IPS-15b (cell line): Measurements from ENCODE around the gene ADGRE1.
A peak's percentile ranks its signal among the peaks of the same experiment; 100 is the strongest.
"Not testable (repeated sequence)": the region's sequence is repeated elsewhere in the genome, so short reads cannot be mapped to it uniquely, and the experiment has no call there.

ENCODE experiments used
- H3K27me3 ChIP-seq: one replicate; pipeline ENCODE4 v1.6.1; 2013; ENCODE audit warnings: low read length; ENCODE audit not compliant: control insufficient read depth, insufficient read depth
- H3K36me3 ChIP-seq: one replicate; pipeline ENCODE4 v1.6.1; 2013; ENCODE audit warnings: low read length; ENCODE audit not compliant: control insufficient read depth, insufficient read depth
- H3K4me1 ChIP-seq: one replicate; pipeline ENCODE4 v1.6.1; 2013; ENCODE audit warnings: mild to moderate bottlenecking, low read length; ENCODE audit not compliant: control insufficient read depth, insufficient read depth
- H3K4me3 ChIP-seq: one replicate; pipeline ENCODE4 v1.5.1; 2013; ENCODE audit warnings: low read depth, low read length
- H3K9ac ChIP-seq: one replicate; pipeline ENCODE4 v1.6.1; 2013; ENCODE audit warnings: low read depth, mild to moderate bottlenecking, low read length
- H3K9me3 ChIP-seq: one replicate; pipeline ENCODE4 v1.6.1; 2013; ENCODE audit warnings: mild to moderate bottlenecking, low read length; ENCODE audit not compliant: control insufficient read depth, insufficient read depth

ADGRE1 gene

DNA sequence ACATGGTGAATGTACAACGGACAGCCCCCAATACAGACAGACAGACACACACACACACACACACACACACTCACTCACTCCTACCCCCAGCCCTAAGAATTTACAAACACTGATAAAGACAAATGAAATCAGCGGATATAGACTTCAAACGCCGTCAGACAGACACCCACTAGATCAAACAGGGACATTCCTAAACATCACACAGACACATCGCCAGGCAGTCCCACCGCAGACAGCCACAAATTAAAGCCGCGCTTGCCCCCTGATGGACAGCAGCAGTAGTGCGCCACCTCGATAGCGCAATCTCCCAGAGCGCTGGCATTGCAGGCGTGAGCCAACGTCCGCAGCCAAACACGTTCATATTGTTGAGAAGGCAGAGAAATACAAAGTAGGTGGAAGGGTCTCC is 24.7 kb upstream of the ADGRE1 start:
- no peaks in the 10 kb centered on the region for H3K27me3 ChIP-seq
- no peaks in the 10 kb centered on the region for H3K36me3 ChIP-seq
- peak overlapping the region; percentile 37 for H3K4me3 ChIP-seq
- H3K9me3 ChIP-seq, result no peaks in the 10 kb centered on the region
- H3K9ac ChIP-seq, result no peak overlapping the region
- H3K4me1 ChIP-seq, result no peaks in the 10 kb centered on the region

DNA sequence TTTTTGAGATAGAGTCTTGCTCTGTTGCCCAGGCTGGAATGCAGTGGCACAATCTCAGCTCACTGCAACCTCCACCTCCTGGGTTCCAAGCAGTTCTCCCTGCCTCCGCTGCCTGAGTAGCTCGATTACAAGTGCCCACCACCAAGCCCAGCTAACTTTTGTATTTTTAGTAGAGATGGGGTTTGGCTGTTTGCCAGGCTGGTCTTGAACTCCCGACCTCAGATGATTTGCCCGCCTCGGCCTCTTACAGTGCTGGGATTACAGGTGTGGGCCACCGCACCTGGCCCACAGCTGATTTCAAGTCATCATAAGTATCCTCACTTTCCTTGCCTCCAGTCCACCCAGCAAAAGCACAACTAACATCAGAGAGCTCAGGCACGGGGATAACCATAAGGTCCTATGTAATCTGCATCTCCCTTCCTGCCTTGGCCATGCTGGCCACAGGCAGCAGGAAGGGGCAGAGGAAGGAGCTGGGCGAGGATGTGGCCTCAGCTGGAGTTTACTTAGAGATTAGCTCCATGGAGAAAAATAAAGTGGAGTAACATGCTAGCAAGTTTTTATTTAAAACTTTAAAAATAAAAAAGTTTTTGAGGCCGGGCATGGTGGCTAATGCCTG is 22.9 kb upstream of the ADGRE1 start:
- Histone ChIP-seq H3K9me3 (no peaks in the 10 kb centered on the region), H3K9ac (no peak overlapping the region), H3K4me3 (no peak overlapping the region), H3K27me3 (no peaks in the 10 kb centered on the region), H3K36me3 (no peaks in the 10 kb centered on the region), H3K4me1 (no peaks in the 10 kb centered on the region)

DNA sequence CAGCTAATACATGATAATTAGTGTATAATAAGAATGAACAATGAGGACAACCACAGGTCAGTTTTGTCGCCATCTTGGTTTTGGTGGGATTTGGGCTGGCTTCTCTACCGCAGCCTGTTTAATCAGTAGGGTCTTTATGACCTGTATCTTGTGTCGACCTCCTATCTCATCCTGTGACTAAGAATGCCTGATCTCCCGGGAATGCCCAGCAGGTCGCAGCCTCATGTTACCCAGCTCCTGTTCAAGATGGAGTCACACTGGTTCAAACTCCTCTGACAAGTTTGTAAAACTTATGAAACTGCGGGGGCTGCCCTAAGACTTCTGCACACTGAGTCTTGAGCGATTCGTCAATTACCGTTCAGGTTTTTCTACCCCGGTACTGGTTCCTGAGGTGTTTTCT is 21.5 kb upstream of the ADGRE1 start:
- Histone ChIP-seq H3K27me3 (no peaks in the 10 kb centered on the region), H3K36me3 (no peaks in the 10 kb centered on the region), H3K4me1 (no peaks in the 10 kb centered on the region), H3K4me3 (no peak overlapping the region), H3K9ac (no peak overlapping the region), H3K9me3 (no peaks in the 10 kb centered on the region)

DNA sequence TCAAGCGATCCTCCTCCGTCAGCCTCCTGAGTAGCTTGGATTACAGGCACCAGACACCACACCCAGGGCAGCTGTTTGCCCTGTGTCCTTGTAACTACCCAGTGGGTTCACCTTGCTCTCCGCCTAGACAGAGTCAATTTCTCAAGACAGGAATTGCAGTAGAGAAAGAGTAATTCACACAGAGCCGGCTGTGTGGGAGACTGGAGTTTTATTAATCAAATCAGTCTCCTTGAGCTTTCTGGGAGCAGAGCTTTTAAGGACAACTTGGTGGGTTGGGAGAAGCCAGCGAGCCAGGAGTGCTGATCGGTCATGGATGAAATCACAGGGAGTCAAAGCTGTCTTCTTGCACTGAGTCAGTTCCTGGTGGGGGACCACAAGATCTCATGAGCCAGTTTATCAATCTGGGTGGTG is 20.6 kb upstream of the ADGRE1 start:
- no peaks in the 10 kb centered on the region for H3K4me1 ChIP-seq
- no peak overlapping the region for H3K4me3 ChIP-seq
- no peaks in the 10 kb centered on the region for H3K27me3 ChIP-seq
- H3K9ac ChIP-seq, result no peak overlapping the region
- H3K36me3 ChIP-seq, result no peaks in the 10 kb centered on the region
- H3K9me3 ChIP-seq, result no peaks in the 10 kb centered on the region

DNA sequence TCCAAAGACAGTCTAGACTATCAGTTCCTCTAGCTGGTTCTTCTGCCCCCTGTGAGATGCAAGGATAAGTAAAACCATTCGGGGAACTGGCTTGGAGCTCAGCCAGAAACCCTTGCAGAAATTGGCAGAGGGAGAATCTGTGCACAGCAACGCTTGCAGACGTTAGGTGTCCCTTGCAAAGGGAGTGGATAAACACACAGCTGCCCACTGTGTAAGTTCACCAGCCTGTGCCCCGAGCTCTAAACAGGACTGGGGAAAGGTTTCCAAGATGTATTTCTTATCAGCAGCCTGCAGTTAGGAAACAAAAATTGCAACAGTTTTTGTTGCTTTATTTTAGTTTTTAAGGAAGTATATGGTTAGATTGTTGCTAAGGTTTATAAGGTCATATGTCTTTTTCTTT is 19.0 kb upstream of the ADGRE1 start:
- Histone ChIP-seq H3K4me3 (no peak overlapping the region), H3K27me3 (no peaks in the 10 kb centered on the region), H3K4me1 (no peaks in the 10 kb centered on the region), H3K9me3 (no peaks in the 10 kb centered on the region), H3K36me3 (no peaks in the 10 kb centered on the region), H3K9ac (no peak overlapping the region)

DNA sequence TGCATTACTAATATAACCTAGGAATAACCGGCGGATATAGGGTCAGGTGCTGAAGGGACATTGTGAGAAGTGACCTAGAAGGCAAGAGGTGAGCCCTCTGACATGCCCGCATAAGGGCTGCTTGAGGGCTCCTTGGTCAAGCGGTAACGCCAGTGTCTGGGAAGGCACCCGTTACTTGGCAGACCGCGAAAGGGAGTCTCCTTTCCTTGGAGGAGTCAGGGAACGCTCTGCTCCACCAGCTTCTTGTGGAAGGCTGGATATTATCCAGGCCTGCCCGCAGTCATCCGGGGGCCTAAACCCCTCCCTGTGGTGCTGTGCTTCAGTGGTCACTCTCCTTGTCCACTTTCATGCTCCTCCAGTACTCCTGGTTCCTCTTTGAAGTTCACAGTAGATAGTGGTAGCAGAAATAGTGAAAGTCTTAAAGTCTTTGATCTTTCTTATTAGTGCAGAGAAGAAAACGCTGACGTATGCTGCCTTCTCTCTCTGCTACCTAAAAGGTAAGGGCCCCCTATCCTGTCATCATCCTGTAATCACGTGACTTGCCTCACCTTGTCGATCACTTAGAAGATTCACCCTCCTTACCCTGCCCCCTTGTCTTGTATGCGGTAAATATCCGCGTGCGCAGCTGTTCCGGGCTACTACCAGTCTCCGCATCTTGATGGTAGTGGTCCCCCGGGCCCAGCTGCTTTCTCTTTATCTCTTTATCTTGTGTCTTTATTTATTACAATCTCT is 18.1 kb upstream of the ADGRE1 start:
- not testable (repeated sequence) for H3K4me3 ChIP-seq, H3K4me1 ChIP-seq, H3K36me3 ChIP-seq, H3K9me3 ChIP-seq, H3K27me3 ChIP-seq, H3K9ac ChIP-seq

DNA sequence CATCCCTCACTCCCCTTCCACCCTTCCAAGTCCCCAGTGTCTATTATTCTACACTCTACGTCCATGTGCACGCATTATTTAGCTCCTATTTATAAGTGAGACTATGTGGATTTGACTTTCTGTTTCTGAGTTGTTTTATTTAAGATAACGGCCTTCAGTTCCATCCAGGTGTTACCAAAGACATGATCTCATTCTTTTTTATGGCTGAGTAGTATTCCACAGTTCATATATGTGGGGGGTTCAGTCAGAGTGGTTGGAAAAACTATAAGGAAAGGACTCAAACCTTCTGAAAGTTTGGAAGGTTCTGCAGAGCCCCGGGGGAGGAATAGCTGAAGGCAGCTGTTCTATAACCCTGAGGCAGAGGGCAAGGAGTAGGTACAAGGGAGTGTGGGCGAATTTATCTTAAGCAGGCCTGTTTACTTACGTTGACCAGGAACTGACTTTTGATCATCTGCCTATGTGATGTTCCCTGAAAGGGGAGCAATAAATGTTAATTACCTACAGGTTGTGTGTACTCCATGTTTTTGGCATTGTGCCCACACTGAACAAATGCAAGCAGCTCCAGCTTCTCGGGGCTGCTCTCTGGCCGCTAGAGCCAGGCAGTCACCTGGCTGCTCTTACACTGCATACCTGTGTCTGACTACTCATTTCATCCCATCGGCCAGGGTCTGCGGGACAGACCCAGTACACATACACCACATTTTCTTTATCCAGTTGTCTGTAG is 13.5 kb upstream of the ADGRE1 start:
- H3K9me3 ChIP-seq, result no peaks in the 10 kb centered on the region
- no peaks in the 10 kb centered on the region for H3K4me1 ChIP-seq
- no peaks in the 10 kb centered on the region for H3K36me3 ChIP-seq
- no peak overlapping the region for H3K9ac ChIP-seq
- H3K4me3 ChIP-seq, result no peak overlapping the region
- no peaks in the 10 kb centered on the region for H3K27me3 ChIP-seq

DNA sequence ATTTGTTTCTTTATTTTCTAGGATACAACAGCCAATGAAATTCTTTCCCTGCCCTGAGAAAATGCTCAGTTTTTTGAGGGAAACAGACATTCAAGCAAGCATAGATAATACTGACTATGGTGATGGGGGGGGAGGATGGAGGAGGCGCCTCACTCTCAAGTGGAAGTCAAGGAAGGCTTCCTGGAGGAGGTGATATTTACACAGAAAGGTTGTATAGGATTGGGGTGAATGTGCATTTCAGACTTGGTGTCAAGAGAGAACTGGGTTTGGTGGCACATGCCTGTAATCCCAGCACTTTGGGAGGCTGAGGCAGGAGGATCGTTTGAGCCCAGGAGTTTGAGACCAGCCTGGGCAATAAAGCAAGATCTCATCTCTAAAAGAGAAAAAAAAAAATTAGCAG is 12.2 kb upstream of the ADGRE1 start:
- Histone ChIP-seq H3K27me3 (no peaks in the 10 kb centered on the region), H3K9me3 (no peaks in the 10 kb centered on the region), H3K9ac (no peak overlapping the region)

DNA sequence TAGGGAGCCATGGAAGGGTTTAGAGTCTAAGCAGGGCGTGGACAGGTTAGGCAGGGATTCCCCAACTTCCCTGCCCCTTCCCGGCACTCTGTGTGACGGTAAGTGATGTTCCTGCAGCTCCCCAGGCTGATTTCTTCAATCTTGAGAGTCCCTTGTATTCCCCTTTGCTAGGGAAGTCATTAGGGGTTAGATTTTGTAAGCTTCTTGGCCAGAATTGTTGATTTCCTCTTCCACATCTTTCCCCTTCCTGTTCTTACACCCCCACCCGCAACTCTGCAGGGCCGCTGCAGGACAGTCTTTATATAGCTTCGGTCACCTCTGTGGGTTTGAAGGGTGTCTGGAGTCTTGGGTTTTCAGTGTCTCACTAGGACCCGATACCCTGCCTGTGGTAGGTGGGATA is 10.6 kb upstream of the ADGRE1 start:
- Histone ChIP-seq H3K36me3 (no peaks in the 10 kb centered on the region), H3K9me3 (no peaks in the 10 kb centered on the region), H3K4me1 (no peaks in the 10 kb centered on the region), H3K9ac (no peak overlapping the region), H3K4me3 (no peak overlapping the region), H3K27me3 (no peaks in the 10 kb centered on the region)

More for the DNA sequence above, 12.2 kb upstream of the ADGRE1 start:
- Histone ChIP-seq H3K36me3 (no peaks in the 10 kb centered on the region), H3K4me1 (no peaks in the 10 kb centered on the region), H3K4me3 (no peak overlapping the region)

DNA sequence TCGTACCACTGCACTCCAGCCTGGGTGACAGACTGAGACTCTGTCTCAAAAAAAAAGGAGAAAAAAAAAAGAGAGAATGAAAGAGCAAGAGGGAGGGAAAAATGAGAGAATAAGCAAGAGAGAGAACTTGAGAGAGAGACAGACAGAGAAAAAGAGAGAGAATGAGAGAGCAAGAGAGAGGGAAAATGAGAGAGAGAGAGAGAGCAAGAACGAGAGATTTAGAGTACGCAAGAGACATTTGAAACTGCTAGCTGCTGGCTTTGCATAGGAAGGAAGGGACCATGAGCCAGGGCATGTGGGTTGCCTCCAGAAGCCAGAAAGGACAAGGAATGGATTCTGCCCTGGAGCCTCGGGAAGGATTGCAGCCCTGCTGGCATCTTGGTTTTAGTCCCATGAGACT is 9.6 kb upstream of the ADGRE1 start:
- Histone ChIP-seq H3K4me1 (no peaks in the 10 kb centered on the region), H3K4me3 (no peak overlapping the region), H3K36me3 (no peaks in the 10 kb centered on the region), H3K27me3 (no peaks in the 10 kb centered on the region), H3K9me3 (no peaks in the 10 kb centered on the region), H3K9ac (no peak overlapping the region)

DNA sequence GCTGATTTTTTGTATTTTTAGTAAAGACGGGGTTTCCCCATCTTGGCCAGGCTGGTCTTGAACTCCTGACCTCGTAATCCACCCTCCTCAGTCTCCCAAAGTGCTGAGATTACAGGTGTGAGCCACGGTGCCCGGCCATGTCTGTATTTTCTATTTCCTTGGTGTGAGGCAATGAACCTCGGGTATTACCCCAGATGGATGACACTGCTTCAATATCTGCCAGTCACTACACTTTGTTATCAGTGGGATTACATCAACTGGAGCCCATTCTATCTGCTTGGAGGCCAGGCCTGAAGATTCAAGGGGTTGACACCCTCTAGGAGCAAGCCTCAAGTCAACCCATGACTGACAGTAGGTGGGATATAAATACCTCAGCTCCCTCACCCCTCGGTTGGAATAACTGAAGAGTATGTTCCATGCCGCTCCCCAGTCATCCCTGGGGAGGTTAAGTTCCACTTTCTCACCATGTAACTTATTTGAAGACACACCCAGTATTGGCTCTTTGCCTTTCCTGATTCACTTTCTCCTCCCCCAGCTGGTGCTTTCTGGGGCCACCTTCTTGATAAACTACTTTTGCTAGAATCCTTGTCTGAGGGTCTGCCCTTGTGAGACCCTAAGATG is 992 bp upstream of the ADGRE1 start:
- H3K9ac ChIP-seq, result no peak overlapping the region
- no peaks in the 10 kb centered on the region for H3K27me3 ChIP-seq
- H3K9me3 ChIP-seq, result no peaks in the 10 kb centered on the region
- H3K36me3 ChIP-seq, result no peaks in the 10 kb centered on the region
- no peaks in the 10 kb centered on the region for H3K4me1 ChIP-seq
- no peak overlapping the region for H3K4me3 ChIP-seq
